Progenitor cell of endocrine pancreas (in vitro differentiated cells): ENCODE measurements around the gene CRELD2. TPM values are rescaled to one million over a fixed set of nuclear protein-coding genes. Genes with fewer than 3 reads are reported as not detected.

Source experiments
- DNase-seq: peaks from one replicate; pipeline ENCODE4 v3.0.0; 2021; ENCODE audit warnings: low spot score; ENCODE audit not compliant: unreplicated experiment
- H3K27ac Mint-ChIP-seq: 2 replicates; pipeline ENCODE4 v1.8.0; 2021; ENCODE audit warnings: mild to moderate bottlenecking, moderate library complexity, mixed read lengths
- H3K27me3 Mint-ChIP-seq: 2 replicates; pipeline ENCODE4 v1.8.0; 2021; ENCODE audit warnings: mixed read lengths
- H3K36me3 Mint-ChIP-seq: 2 replicates; pipeline ENCODE4 v1.8.0; 2022; ENCODE audit warnings: mixed read lengths; ENCODE audit not compliant: insufficient read depth
- H3K4me1 Mint-ChIP-seq: 2 replicates; pipeline ENCODE4 v1.8.0; 2021; ENCODE audit warnings: low read depth, mixed read lengths
- H3K4me3 Mint-ChIP-seq: 2 replicates; pipeline ENCODE4 v1.8.0; 2021; ENCODE audit warnings: low read depth, mild to moderate bottlenecking, moderate library complexity, mixed read lengths
- H3K9me3 Mint-ChIP-seq: 2 replicates; pipeline ENCODE4 v1.8.0; 2021; ENCODE audit warnings: low read depth, mixed read lengths
- total RNA-seq: library from RNA; stranded (reverse); gene quantifications from 2 replicates; pipeline ENCODE4 v1.2.1, GENCODE V29; 2021
- TF ChIP-seq, protein P1 (sequence below): fragments of 200-600 bp; sonication (generic); IDR thresholded peaks from one replicate; pipeline ENCODE4 v1.5.0; 2021; ENCODE audit warnings: antibody characterized with exemption, mild to moderate bottlenecking; ENCODE audit not compliant: unreplicated experiment

Gene CRELD2
- total RNA-seq, 1 donor from 2014 or later: 42.2 TPM

GRCh38 chr22:49948958-49949913 lies 30.8 kb downstream of the CRELD2 start:
- no peak overlapping the region for H3K4me3 Mint-ChIP-seq
- H3K9me3 Mint-ChIP-seq: no peaks in the 10 kb centered on the region
- peak overlapping the region; percentile 61 for H3K27ac Mint-ChIP-seq
- TF ChIP-seq, protein P1, sequence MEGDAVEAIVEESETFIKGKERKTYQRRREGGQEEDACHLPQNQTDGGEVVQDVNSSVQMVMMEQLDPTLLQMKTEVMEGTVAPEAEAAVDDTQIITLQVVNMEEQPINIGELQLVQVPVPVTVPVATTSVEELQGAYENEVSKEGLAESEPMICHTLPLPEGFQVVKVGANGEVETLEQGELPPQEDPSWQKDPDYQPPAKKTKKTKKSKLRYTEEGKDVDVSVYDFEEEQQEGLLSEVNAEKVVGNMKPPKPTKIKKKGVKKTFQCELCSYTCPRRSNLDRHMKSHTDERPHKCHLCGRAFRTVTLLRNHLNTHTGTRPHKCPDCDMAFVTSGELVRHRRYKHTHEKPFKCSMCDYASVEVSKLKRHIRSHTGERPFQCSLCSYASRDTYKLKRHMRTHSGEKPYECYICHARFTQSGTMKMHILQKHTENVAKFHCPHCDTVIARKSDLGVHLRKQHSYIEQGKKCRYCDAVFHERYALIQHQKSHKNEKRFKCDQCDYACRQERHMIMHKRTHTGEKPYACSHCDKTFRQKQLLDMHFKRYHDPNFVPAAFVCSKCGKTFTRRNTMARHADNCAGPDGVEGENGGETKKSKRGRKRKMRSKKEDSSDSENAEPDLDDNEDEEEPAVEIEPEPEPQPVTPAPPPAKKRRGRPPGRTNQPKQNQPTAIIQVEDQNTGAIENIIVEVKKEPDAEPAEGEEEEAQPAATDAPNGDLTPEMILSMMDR: no peak
- H3K4me1 Mint-ChIP-seq: peaks cover 4% of the 10 kb centered on the region
- H3K27me3 Mint-ChIP-seq: no peaks in the 10 kb centered on the region
- no peaks in the 10 kb centered on the region for H3K36me3 Mint-ChIP-seq
- no peak for DNase-seq

DNA sequence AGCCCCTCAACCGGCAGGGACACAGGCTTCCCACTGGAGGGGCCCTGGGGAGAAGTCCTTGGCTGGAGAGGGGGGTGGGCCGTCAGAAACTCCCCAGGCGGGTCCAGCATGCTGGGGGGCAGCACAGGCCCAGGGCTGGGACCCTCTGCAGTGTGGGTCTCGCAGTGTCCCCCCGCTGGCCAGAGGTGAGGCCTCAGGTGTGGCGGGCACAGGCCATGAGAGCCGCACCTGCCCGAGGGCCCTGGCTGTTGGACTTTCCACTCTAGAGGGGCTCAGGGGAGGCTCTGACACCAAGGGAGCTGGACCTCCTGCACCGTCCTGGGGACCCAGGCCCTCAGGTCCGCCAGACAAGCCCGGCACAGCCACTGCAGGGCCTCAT lies 31.5 kb downstream of the CRELD2 start:
- DNase-seq: no peak
- TF ChIP-seq, protein P1: no peak
- Mint-ChIP-seq H3K4me1 (peaks cover 4% of the 10 kb centered on the region), H3K9me3 (no peaks in the 10 kb centered on the region), H3K27me3 (no peaks in the 10 kb centered on the region), H3K27ac (peak overlapping the region; percentile 61), H3K4me3 (no peak overlapping the region), H3K36me3 (no peaks in the 10 kb centered on the region)

GRCh38 chr22:49950396-49950994 lies 32.1 kb downstream of the CRELD2 start:
- Mint-ChIP-seq H3K9me3 (no peaks in the 10 kb centered on the region), H3K27ac (no peak overlapping the region), H3K27me3 (no peaks in the 10 kb centered on the region), H3K36me3 (no peaks in the 10 kb centered on the region), H3K4me3 (no peak overlapping the region), H3K4me1 (peaks cover 4% of the 10 kb centered on the region)
- no peak for DNase-seq
- TF ChIP-seq, protein P1: no peak

- H3K9me3 Mint-ChIP-seq: no peaks in the 10 kb centered on the region
- DNase-seq: no peak
- no peaks in the 10 kb centered on the region for H3K27me3 Mint-ChIP-seq
- peaks cover 4% of the 10 kb centered on the region for H3K4me1 Mint-ChIP-seq
- H3K36me3 Mint-ChIP-seq: no peaks in the 10 kb centered on the region
- TF ChIP-seq, protein P1: no peak
- H3K27ac Mint-ChIP-seq: no peak overlapping the region
- H3K4me3 Mint-ChIP-seq: no peak overlapping the region
Observed at GRCh38 chr22:49951000-49951677, 32.7 kb downstream of the CRELD2 start.

- TF ChIP-seq, protein P1: no peak
- Mint-ChIP-seq H3K36me3 (no peaks in the 10 kb centered on the region), H3K4me3 (no peak overlapping the region), H3K27me3 (no peaks in the 10 kb centered on the region), H3K9me3 (no peaks in the 10 kb centered on the region), H3K27ac (no peak overlapping the region), H3K4me1 (peaks cover 4% of the 10 kb centered on the region)
- no peak for DNase-seq
Observed at GRCh38 chr22:49951678-49951985, 33.2 kb downstream of the CRELD2 start.
